ENCODE data around the gene ZNF462.

Gene ZNF462

DNA sequence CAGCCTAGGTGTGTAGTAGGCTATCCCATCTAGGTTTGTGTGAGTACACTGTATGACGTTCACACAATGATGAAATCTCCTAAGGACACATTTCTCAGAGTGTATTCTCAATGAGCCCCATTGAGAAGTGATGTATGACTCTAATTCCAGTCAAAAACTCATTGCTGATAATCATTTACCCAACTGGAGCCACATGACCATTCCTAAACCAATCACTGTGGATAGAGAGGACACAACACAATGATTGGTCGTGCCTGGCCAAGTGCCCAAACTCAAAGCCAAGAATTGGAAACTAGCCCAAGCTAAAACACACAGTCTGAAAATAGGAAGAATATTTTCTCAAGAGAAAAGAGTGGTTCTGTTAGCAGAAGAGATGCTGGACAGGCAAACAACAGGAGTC lies 191.2 kb downstream of the ZNF462 start:
- DNase-seq (ENCODE audit: low read depth, low spot score), result no peak

GRCh38 chr9:107059220-107059619 lies 196.3 kb downstream of the ZNF462 start:
- no peak for DNase-seq (ENCODE audit: low read depth, low spot score)

GRCh38 chr9:107060062-107060461 lies 197.1 kb downstream of the ZNF462 start:
- DNase-seq (ENCODE audit: low read depth, low spot score), result no peak

All from smooth muscle cell of the brain vasculature (primary cell).